Renal cortex interstitium (tissue), 15 donors: Measurements from ENCODE around the gene RASA4B. TPM values are rescaled to one million over a fixed set of nuclear protein-coding genes. Genes with fewer than 3 reads are reported as not detected.
"Not testable (repeated sequence)": the region's sequence is repeated elsewhere in the genome, so short reads cannot be mapped to it uniquely, and the experiment has no call there.

Source experiments
- DNase-seq, 11 donors: peaks; one replicate each; pipeline ENCODE4 v3.0.0-alpha.2; 2013; ENCODE audit warnings: low read depth in 9 of 11, low spot score in 4 of 11; ENCODE audit errors: extremely low read depth in 1 of 11
- long read RNA-seq, 16 experiments: transcript quantifications; one replicate each; lab custom pipeline, GENCODE V29; 2026
- polyA plus RNA-seq, 3 donors: library from polyadenylated mRNA; unstranded; fragments of 120-200 nt; gene quantifications; one replicate each; pipeline ENCODE4 v1.2.1, GENCODE V29; 2013; ENCODE audit not compliant: insufficient read length in 3 of 3

RASA4B gene
- 10 to 100 TPM in 1 of 3 donors, 1 to 10 TPM in 2; 4.7 to 24.9 (median 8.4) TPM for polyA plus RNA-seq
- long read RNA-seq, donor 1, partial matches to known transcripts, result 0 of 1 reads
- long read RNA-seq, donor 1, other reads (novel, unspliced or antisense), result 0 of 1 reads
- long read RNA-seq, donor 2, result 0 reads
- long read RNA-seq, donor 3, result 0 reads
- long read RNA-seq, donor 4, partial matches to known transcripts, result 0 of 1 reads
- long read RNA-seq, donor 4, other reads (novel, unspliced or antisense), result 0 of 1 reads
- long read RNA-seq, donor 5, result 0 reads
- long read RNA-seq, donor 6, result 0 reads
- long read RNA-seq, donor 7, partial matches to known transcripts, result 0 of 1 reads
- long read RNA-seq, donor 7, other reads (novel, unspliced or antisense), result 0 of 1 reads
- long read RNA-seq, donor 8, result 0 reads
- long read RNA-seq, donor 9, result 0 reads
- long read RNA-seq, donor 10, result 0 reads
- long read RNA-seq, donor 11, partial matches to known transcripts, result 0 of 1 reads
- long read RNA-seq, donor 11, other reads (novel, unspliced or antisense), result 0 of 1 reads
- long read RNA-seq, donor 12, result 0 reads
- long read RNA-seq, donor 13, result 0 reads
- long read RNA-seq, donor 14, partial matches to known transcripts, result 0 of 1 reads
- long read RNA-seq, donor 14, other reads (novel, unspliced or antisense), result 0 of 1 reads
- long read RNA-seq, donor 15, result 0 reads
- long read RNA-seq, donor 16, partial matches to known transcripts, result 0 of 1 reads
- long read RNA-seq, donor 16, other reads (novel, unspliced or antisense), result 0 of 1 reads

GRCh38 chr7:102517550-102518147, at the start of gene RASA4B:
Gene RASA4B, minus strand, starts transcription at chr7:102517777. Its CDS starts 67 bp downstream, at chr7:102517710.
- peak in 1 of 11 donors; percentile 2 for DNase-seq

GRCh38 chr7:102550808-102551422, 33.3 kb upstream of the RASA4B start, which contains the start of gene SPDYE2:
Gene SPDYE2, plus strand, starts transcription at chr7:102551226. Its CDS starts 2,030 bp downstream, at chr7:102553256.
- not testable (repeated sequence) for DNase-seq

- DNase-seq, result not testable (repeated sequence)
Observed at GRCh38 chr7:102546353-102546752, 28.8 kb upstream of the RASA4B start.

GRCh38 chr7:102545288-102545687, 27.7 kb upstream of the RASA4B start:
- DNase-seq, result not testable (repeated sequence)

GRCh38 chr7:102544372-102544771, 26.8 kb upstream of the RASA4B start:
- DNase-seq, result not testable (repeated sequence)

- not testable (repeated sequence) for DNase-seq
Observed at GRCh38 chr7:102543596-102543995, 26.0 kb upstream of the RASA4B start, which contains the start of gene UPK3BL2. Gene UPK3BL2, minus strand, starts transcription at chr7:102543696. Its CDS starts 60 bp downstream, at chr7:102543636.

GRCh38 chr7:102542771-102543170, 25.2 kb upstream of the RASA4B start:
- not testable (repeated sequence) for DNase-seq

- not testable (repeated sequence) for DNase-seq
Observed at GRCh38 chr7:102542083-102542482, 24.5 kb upstream of the RASA4B start.

GRCh38 chr7:102540604-102541003, 23.0 kb upstream of the RASA4B start:
- not testable (repeated sequence) for DNase-seq

GRCh38 chr7:102535062-102535615, 17.6 kb upstream of the RASA4B start:
- DNase-seq, result not testable (repeated sequence)

GRCh38 chr7:102532127-102532526, 14.6 kb upstream of the RASA4B start:
- not testable (repeated sequence) for DNase-seq

GRCh38 chr7:102531583-102531982, 14.0 kb upstream of the RASA4B start:
- DNase-seq, result not testable (repeated sequence)

- not testable (repeated sequence) for DNase-seq
Observed at GRCh38 chr7:102527822-102528793, 10.5 kb upstream of the RASA4B start.

GRCh38 chr7:102527182-102527581, 9.6 kb upstream of the RASA4B start:
- DNase-seq, result not testable (repeated sequence)

- DNase-seq, result not testable (repeated sequence)
Observed at GRCh38 chr7:102524803-102525202, 7.2 kb upstream of the RASA4B start.

- DNase-seq, result not testable (repeated sequence)
Observed at GRCh38 chr7:102520797-102521196, 3.2 kb upstream of the RASA4B start.

GRCh38 chr7:102516951-102517350, 626 bp downstream of the RASA4B start:
- not testable (repeated sequence) for DNase-seq
